Mesenteric fat pad (tissue), 1 donor: ENCODE data around the gene KRTAP10-5. TPM values are rescaled to one million over a fixed set of nuclear protein-coding genes. Genes with fewer than 3 reads are reported as not detected.
A peak's percentile ranks its signal among the peaks of the same experiment; 100 is the strongest.

ENCODE experiments used
- DNase-seq: peaks from one replicate; pipeline ENCODE4 v3.0.0-alpha.2; 2020; ENCODE audit warnings: low spot score
- total RNA-seq: library from RNA; stranded (reverse); fragmentation: NEBNext Ultra II Directional; extraction: Animal tissue kit (Norgen Biotek cat#: 25700); gene quantifications from one replicate; pipeline ENCODE4 v1.2.1, GENCODE V29; 2021
- donor health status: DM: yes; HTN: yes; CAD: no.

KRTAP10-5 gene
- total RNA-seq, 1 donor from 2014 or later: not detected

- DNase-seq: peak; percentile 57
Measured at GRCh38 chr21:44530903-44531605, 49.4 kb downstream of the KRTAP10-5 start.

DNA sequence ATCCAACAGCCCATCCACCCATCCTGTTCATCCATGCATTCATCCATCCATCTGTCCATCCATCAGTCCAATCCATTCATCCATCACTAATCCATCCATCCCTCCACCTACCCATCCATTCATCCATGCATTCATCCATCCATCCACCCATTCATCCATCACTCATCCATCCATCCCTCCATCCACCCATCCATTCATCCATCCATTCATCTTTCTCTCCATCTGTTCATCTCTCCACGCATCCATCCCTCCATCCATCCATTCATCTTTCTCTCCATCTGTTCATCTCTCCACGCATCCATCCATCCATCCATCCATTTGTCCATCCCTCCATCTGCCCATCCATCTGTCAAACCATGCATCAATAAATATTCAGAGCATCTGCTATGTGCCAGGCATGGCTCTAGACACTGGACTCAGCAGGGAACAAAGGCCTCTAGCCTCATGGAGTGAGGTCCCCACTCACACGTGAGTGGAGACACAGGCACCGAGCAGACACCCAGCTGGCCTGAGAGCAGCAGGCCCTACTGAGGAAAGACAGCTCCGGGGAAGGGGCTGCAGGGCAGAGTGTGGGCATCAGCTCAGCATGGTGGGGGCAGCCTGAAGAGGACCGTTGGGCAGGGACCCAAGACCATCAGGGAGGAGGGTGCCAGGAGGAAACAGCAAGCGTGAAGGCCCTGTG, 50.0 kb downstream of the KRTAP10-5 start:
- no peak for DNase-seq

DNA sequence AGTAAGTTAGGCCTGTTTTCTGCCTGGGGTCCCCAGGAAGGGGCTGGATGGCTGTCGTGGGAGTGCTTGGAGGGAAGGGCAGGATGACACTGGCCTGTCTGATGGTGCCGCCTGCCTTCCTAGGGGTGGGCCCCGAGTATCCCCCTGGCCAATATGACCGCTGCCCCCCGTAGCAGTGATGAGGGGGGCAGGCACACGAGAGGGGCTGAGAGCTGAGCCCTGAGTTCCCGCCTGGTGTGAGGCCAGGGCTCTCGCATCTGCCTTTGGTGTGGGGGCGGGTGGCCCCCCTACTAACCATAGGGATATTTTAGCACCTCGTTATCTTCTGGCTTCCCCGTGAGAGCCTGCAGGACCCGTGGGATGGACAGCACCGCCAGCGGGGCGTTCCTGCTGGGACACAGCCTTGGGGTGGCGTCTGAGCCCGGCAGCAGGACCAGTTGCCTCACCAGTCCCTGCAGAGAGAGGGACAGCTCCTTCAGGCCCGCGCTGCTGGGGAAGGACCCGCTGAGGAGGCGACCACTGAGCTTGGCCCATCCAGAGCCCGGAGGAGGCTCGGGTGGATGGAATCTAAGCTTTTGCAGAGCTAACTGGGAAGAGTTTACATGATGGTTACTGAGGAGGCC, 50.8 kb downstream of the KRTAP10-5 start:
- peak; percentile 77 for DNase-seq

Other genes with a start within 250 kb of the KRTAP10-5 start
- 17.4 TPM for gene CFAP410, start 241.2 kb downstream of the KRTAP10-5 start, total RNA-seq
- gene TRPM2, start 227.0 kb downstream of the KRTAP10-5 start, total RNA-seq: 12.0 TPM
- 3.8 TPM for gene LRRC3, start 125.1 kb downstream of the KRTAP10-5 start, total RNA-seq
- gene KRTAP10-1, start 40.4 kb downstream of the KRTAP10-5 start, total RNA-seq: not detected
- not detected for gene KRTAP10-2, start 29.1 kb downstream of the KRTAP10-5 start, total RNA-seq
- not detected for gene KRTAP10-3, start 21.8 kb downstream of the KRTAP10-5 start, total RNA-seq
- not detected for gene KRTAP10-4, start 6.9 kb downstream of the KRTAP10-5 start, total RNA-seq
- not detected for gene KRTAP10-6, start 11.9 kb upstream of the KRTAP10-5 start, total RNA-seq
- gene KRTAP10-7, start 20.0 kb upstream of the KRTAP10-5 start, total RNA-seq: not detected
- not detected for gene KRTAP10-8, start 31.5 kb upstream of the KRTAP10-5 start, total RNA-seq
- gene KRTAP10-9, start 46.5 kb upstream of the KRTAP10-5 start, total RNA-seq: not detected
- gene KRTAP10-10, start 56.8 kb upstream of the KRTAP10-5 start, total RNA-seq: not detected
- gene KRTAP10-11, start 65.8 kb upstream of the KRTAP10-5 start, total RNA-seq: not detected
- gene KRTAP12-4, start 74.1 kb upstream of the KRTAP10-5 start, total RNA-seq: not detected
- gene KRTAP12-3, start 77.3 kb upstream of the KRTAP10-5 start, total RNA-seq: not detected
- gene KRTAP12-2, start 86.3 kb upstream of the KRTAP10-5 start, total RNA-seq: not detected
- gene KRTAP12-1, start 101.6 kb upstream of the KRTAP10-5 start, total RNA-seq: not detected
- not detected for gene KRTAP10-12, start 116.6 kb upstream of the KRTAP10-5 start, total RNA-seq
- gene TSPEAR, start 131.0 kb upstream of the KRTAP10-5 start, total RNA-seq: not detected
- 123 TPM for gene UBE2G2, start 221.2 kb upstream of the KRTAP10-5 start, total RNA-seq
- 82.2 TPM for gene SUMO3, start 237.5 kb upstream of the KRTAP10-5 start, total RNA-seq